GM12892 (cell line): ENCODE data around the gene TNFAIP1.

Experiments
- POLR2A ChIP-seq: IDR thresholded peaks from 2 replicates; pipeline ENCODE4 v1.6.1; 2011; ENCODE audit warnings: low read depth, low read length, control low read depth
- TAF1 ChIP-seq: IDR thresholded peaks from 2 replicates; pipeline ENCODE4 v1.6.1; 2011; ENCODE audit warnings: low read depth, mild to moderate bottlenecking, control low read depth, low read length, borderline replicate concordance

GRCh38 chr17:28346199-28346580, 10.6 kb downstream of the TNFAIP1 start:
- TF ChIP-seq POLR2A (no peak), TAF1 (no peak)
